OCI-LY1 (cell line): ENCODE results near the gene TRABD2B.

ENCODE experiments used
- CTCF ChIP-seq: fragments of 200-600 bp; sonication (generic), shearing (Covaris generic); IDR thresholded peaks from 2 replicates; pipeline ENCODE4 v1.5.1; 2017; ENCODE audit warnings: mild to moderate bottlenecking, antibody characterized with exemption, low read length, moderate library complexity, mixed read lengths
- EZH2 ChIP-seq: fragments of 200-600 bp; sonication (generic), shearing (Covaris generic); IDR thresholded peaks from 2 replicates; pipeline ENCODE4 v1.8.0; 2017; ENCODE audit warnings: borderline replicate concordance, mixed run types, mild to moderate bottlenecking, antibody characterized with exemption, low read length, moderate library complexity, mixed read lengths

GRCh38 chr1:47759251-47759935 is 237.8 kb downstream of the TRABD2B start:
- TF ChIP-seq CTCF, result no peak
- no peak for TF ChIP-seq EZH2
